K562 (cell line): ENCODE results near the gene COLEC12. TPM values are rescaled to one million over a fixed set of nuclear protein-coding genes. Genes with fewer than 3 reads are reported as not detected.

Source experiments
- ATAC-seq: fragments of 200-7000 bp; cut with Tn5 transposase; 3 replicates; pipeline ENCODE4 v1.9.1; 2020; ENCODE audit warnings: moderate library complexity
- BruUV-seq: library from RNA; stranded (reverse); fragments of 400-500 nt; replicated peaks from 2 replicates; lab custom pipeline; 2021; lab: Mats Ljungman, UMichigan
- CTCF ChIA-PET: fragments of 300-600 bp; formaldehyde crosslinking; extraction: SDS; loops from one replicate; lab custom pipeline; 2021; ENCODE audit warnings: low intra/inter-chr PET ratio; lab: Yijun Ruan, JAX
- POLR2A ChIA-PET: fragments of 300-600, 350-650 bp; sonication (Branson Sonifier 250); formaldehyde crosslinking; extraction: SDS; loops from one replicate; lab custom pipeline; 2021; ENCODE audit warnings: antibody characterized with exemption, inconsistent platforms; lab: Yijun Ruan, JAX
- DNase-seq, 4 experiments: peaks; one replicate each; pipeline versions ENCODE4 v3.0.0 to v3.0.0-alpha.2; 2011 to 2018; ENCODE audit warnings: low spot score in 3 of 4, mixed read lengths in 3 of 4; ENCODE audit errors: extremely low read depth in 1 of 4
- FAIRE-seq: peaks from 2 replicates; lab custom pipeline; 2011; peaks lifted over from hg19 to GRCh38; lab: Jason Lieb, UNC
- H2AFZ ChIP-seq: 2 replicates; pipeline ENCODE4 v1.6.0; 2011; ENCODE audit warnings: low read depth, low read length, control low read depth, inconsistent platforms
- H3K27ac ChIP-seq: fragments of 200-600 bp; 3 replicates; pipeline ENCODE4 v1.8.0; 2011; ENCODE audit warnings: low read depth, mild to moderate bottlenecking, control low read depth, inconsistent platforms, low read length, moderate library complexity, mixed read lengths; ENCODE audit errors: extremely low read depth
- H3K27me3 ChIP-seq, 2 experiments: fragments of 300-600 bp in 1 of 2; 2 replicates in 1 of 2; 3 replicates in 1 of 2; pipeline versions ENCODE4 v1.6.0 to v1.8.0; 2011; ENCODE audit warnings: inconsistent platforms in 2 of 2, low read length in 2 of 2, mild to moderate bottlenecking in 1 of 2, mixed read lengths in 1 of 2, moderate library complexity in 1 of 2; ENCODE audit not compliant: control insufficient read depth in 2 of 2, insufficient read depth in 2 of 2
- H3K36me3 ChIP-seq: fragments of 300-600 bp; 3 replicates; pipeline ENCODE4 v1.8.0; 2011; ENCODE audit warnings: mild to moderate bottlenecking, low read length, inconsistent platforms; ENCODE audit not compliant: control insufficient read depth, insufficient read depth
- H3K4me1 ChIP-seq, 2 experiments: fragments of 200-600 bp in 1 of 2; replicated peaks in 1 of 2; 2 replicates in 1 of 2; 3 replicates in 1 of 2; pipeline versions ENCODE4 v1.5.1 to v1.8.0; 2011; ENCODE audit warnings: inconsistent platforms in 2 of 2, low read length in 2 of 2, mild to moderate bottlenecking in 1 of 2, mixed read lengths in 1 of 2, moderate library complexity in 1 of 2; ENCODE audit not compliant: control insufficient read depth in 2 of 2, insufficient read depth in 2 of 2
- H3K4me2 ChIP-seq: 2 replicates; pipeline ENCODE4 v1.6.1; 2011; ENCODE audit warnings: low read length, control low read depth, inconsistent platforms, mixed read lengths; ENCODE audit not compliant: insufficient read depth
- H3K4me3 ChIP-seq: fragments of 200-600 bp; sonication (generic), shearing (Covaris generic); 2 replicates; pipeline ENCODE4 v1.5.1; 2016; ENCODE audit warnings: control low read depth, inconsistent platforms
- H3K79me2 ChIP-seq: fragments of 200-600 bp; 3 replicates; pipeline ENCODE4 v1.8.0; 2011; ENCODE audit warnings: low read length, inconsistent platforms; ENCODE audit not compliant: control insufficient read depth, insufficient read depth
- H3K9ac ChIP-seq, 2 experiments: 2 replicates each; pipeline versions ENCODE4 v1.6.0 to v1.6.1; 2011; ENCODE audit warnings: low read depth in 2 of 2, low read length in 2 of 2, control low read depth in 1 of 2, inconsistent platforms in 1 of 2, mild to moderate bottlenecking in 1 of 2, mixed read lengths in 1 of 2; ENCODE audit not compliant: insufficient read depth in 1 of 2
- H3K9me1 ChIP-seq: one replicate; pipeline ENCODE4 v1.6.0; 2011; ENCODE audit warnings: inconsistent platforms, mild to moderate bottlenecking, low read length, moderate library complexity; ENCODE audit not compliant: control insufficient read depth, insufficient read depth
- H3K9me3 ChIP-seq: replicated peaks from 2 replicates; pipeline ENCODE4 v1.5.1; 2011; ENCODE audit warnings: low read depth, low read length, inconsistent platforms; ENCODE audit not compliant: control insufficient read depth, insufficient read depth
- H4K20me1 ChIP-seq: replicated peaks from 2 replicates; pipeline ENCODE4 v1.6.1; 2011; ENCODE audit warnings: low read length, inconsistent platforms, mixed read lengths; ENCODE audit not compliant: control insufficient read depth, insufficient read depth
- MAFG ChIP-seq: fragments of 450-650 bp; conservative IDR thresholded peaks from 2 replicates; pipeline ENCODE4 v1.6.1; 2016; ENCODE audit warnings: missing genetic modification characterization, missing compliant biosample characterization
- NFYB ChIP-seq: IDR thresholded peaks from 2 replicates; pipeline ENCODE4 v1.6.1; 2011; ENCODE audit warnings: mild to moderate bottlenecking, moderate library complexity; ENCODE audit not compliant: insufficient read length; ENCODE audit errors: extremely low read depth
- PRDM10 ChIP-seq: fragments of 450-650 bp; IDR thresholded peaks from 2 replicates; pipeline ENCODE4 v1.6.1; 2018; ENCODE audit not compliant: partially characterized antibody
- PURB ChIP-seq: sonication (generic); formaldehyde crosslinking; IDR thresholded peaks from 2 replicates; pipeline ENCODE4 v1.9.0; 2021; ENCODE audit warnings: low read depth, mild to moderate bottlenecking, missing genetic modification reagents
- WHSC1 ChIP-seq: IDR thresholded peaks from one replicate; pipeline ENCODE4 v1.6.1; 2012; ENCODE audit warnings: low read length, control low read depth, inconsistent platforms
- ZNF778 ChIP-seq: fragments of 450-650 bp; formaldehyde crosslinking; IDR thresholded peaks from 2 replicates; pipeline ENCODE4 v1.4.0; 2020; ENCODE audit warnings: mild to moderate bottlenecking, moderate library complexity
- WGBS: fragments of 100-300 bp; shearing (Covaris generic); methylation state at CpG from one replicate; pipeline ENCODE4 v1.1.6; 2016; ENCODE audit warnings: low coverage, mixed read lengths; ENCODE audit not compliant: insufficient coverage; ENCODE audit errors: missing lambda C conversion rate; 5-methylcytosine and 5-hydroxymethylcytosine counted together
- in situ Hi-C: fragments of 300-500 bp; cut with MboI; formaldehyde crosslinking; loops from 4 replicates; pipeline ENCODE4 v1.15.0; 2018; ENCODE audit warnings: inconsistent platforms, mixed read lengths
- intact Hi-C: fragments of 100-400 bp; cut with micrococcal nuclease; formaldehyde crosslinking; loops from 2 replicates; pipeline ENCODE4 v1.14.2; 2022
- polyA plus RNA-seq, 8 experiments: library from polyadenylated mRNA; depleted of rRNA in 4 of 8; stranded (reverse) in 5 of 8; unstranded in 3 of 8; fragments of >200 nt; fragmentation: Nextera tagmentation in 2 of 8; fragmentation: Illumina TruSeq in 1 of 8; extraction: Ambion mirVana in 2 of 8; extraction: Trizol in 1 of 8; gene quantifications; 2 replicates each; pipeline versions ENCODE4 v1.2.1 to v1.2.3, GENCODE V29; 2011 to 2014; ENCODE audit warnings: inconsistent platforms in 1 of 8, missing spikeins in 1 of 8
- total RNA-seq, 7 experiments: library from RNA; depleted of rRNA in 6 of 7; stranded (reverse); fragments of >200 nt in 6 of 7; fragmentation: Illumina TruSeq in 2 of 7; extraction: Trizol in 2 of 7; gene quantifications; 2 replicates each; pipeline versions ENCODE4 v1.2.1 to v1.2.3, GENCODE V29; 2011 to 2021; ENCODE audit warnings: low replicate concordance in 1 of 7

The COLEC12 gene
- total and polyA plus RNA-seq, 9 of the 15 experiments (the other 6 are each of a cell fraction or from before 2014, with no cell fraction given): 0.04 TPM; not detected in 8

DNA sequence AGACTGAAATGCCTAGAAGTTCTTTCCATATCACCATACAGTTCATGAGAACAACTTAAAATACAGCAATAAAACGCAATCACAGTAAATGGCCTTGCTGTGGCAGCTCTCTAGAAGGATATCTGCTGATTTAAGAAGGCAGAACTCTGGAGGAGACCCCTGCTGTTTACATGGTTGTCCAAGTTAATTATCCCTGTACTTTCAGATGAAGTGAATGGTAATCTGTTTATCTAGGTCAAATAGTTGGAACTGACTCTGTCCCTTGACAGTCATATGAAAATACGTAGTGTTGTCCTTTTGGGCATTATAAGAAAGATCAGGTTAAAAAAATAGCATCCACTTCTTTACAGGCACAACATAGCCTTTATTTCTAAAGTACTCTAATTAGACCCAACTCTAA is 115.6 kb downstream of the COLEC12 start:
- H3K9me3 ChIP-seq: no peaks in the 10 kb centered on the region
- no peak overlapping the region for H3K4me3 ChIP-seq
- intact Hi-C loops (no loop called here), in situ Hi-C loops (no loop called here)
- H2AFZ ChIP-seq: no peak overlapping the region
- H3K9ac ChIP-seq: no peak overlapping the region
- no peaks in the 10 kb centered on the region for H3K4me1 ChIP-seq
- WGBS: 0% methylated on average over 2 of the region's 2 CpGs
- DNase-seq: no peak
- H3K9me1 ChIP-seq: no peaks in the 10 kb centered on the region
- peaks cover 34 to 37% of the 10 kb centered on the region in 2 experiments for H3K27me3 ChIP-seq
- no peak for ATAC-seq
- BruUV-seq: no TSS peak
- no peaks in the 10 kb centered on the region for H4K20me1 ChIP-seq
- no peak for FAIRE-seq
- TF ChIP-seq PRDM10 (no peak), NFYB (no peak), WHSC1 (no peak), ZNF778 (CRISPR knock-in tag) (no peak), MAFG (tag) (no peak), PURB (CRISPR knock-in tag) (no peak)
- no peak overlapping the region for H3K4me2 ChIP-seq
- no peak overlapping the region for H3K27ac ChIP-seq
- H3K79me2 ChIP-seq: no peaks in the 10 kb centered on the region
- CTCF ChIA-PET: no interaction called here
- POLR2A ChIA-PET: interaction anchor here (1.4 kb wide), 1 partner anchor 11 kb away, joined by 3 read pairs; no protein-coding TSS in a partner anchor
- H3K36me3 ChIP-seq: no peaks in the 10 kb centered on the region
